Stomach (tissue), 9 donors: ENCODE measurements around the gene BICD2. TPM values are rescaled to one million over a fixed set of nuclear protein-coding genes. Genes with fewer than 3 reads are reported as not detected.

ENCODE experiments used
- DNase-seq, 2 donors: peaks; one replicate each; pipeline versions ENCODE4 v3.0.0 to v3.0.0-alpha.2; 2013 to 2019
- H3K27ac ChIP-seq, 5 donors: fragments of 200-600 bp in 4 of 5; sonication (generic) in 4 of 5; one replicate each; pipeline ENCODE4 v1.5.1; 2013 to 2019; ENCODE audit warnings: mild to moderate bottlenecking in 1 of 5, moderate library complexity in 1 of 5
- H3K27me3 ChIP-seq, 3 donors: fragments of 200-600 bp; sonication (generic); one replicate each; pipeline ENCODE4 v1.5.1; 2017 to 2019; ENCODE audit warnings: mixed run types in 1 of 3
- H3K36me3 ChIP-seq, 4 donors: fragments of 200-600 bp; sonication (generic); 1 replicate in 3 of 4; 2 replicates in 1 of 4; pipeline ENCODE4 v1.5.1; 2016 to 2019
- H3K4me1 ChIP-seq, 4 donors: fragments of 200-600 bp; sonication (generic); one replicate each; pipeline ENCODE4 v1.5.1; 2016 to 2019
- H3K4me3 ChIP-seq, 4 donors: fragments of 200-600 bp; sonication (generic) in 3 of 4; one replicate each; pipeline ENCODE4 v1.5.1; 2016 to 2019; ENCODE audit warnings: mild to moderate bottlenecking in 1 of 4
- H3K9me3 ChIP-seq, 4 donors: fragments of 200-600 bp; sonication (generic); one replicate each; pipeline ENCODE4 v1.5.1; 2016 to 2019
- EP300 ChIP-seq: sonication (generic); formaldehyde crosslinking; IDR thresholded peaks from one replicate; pipeline ENCODE4 v1.6.1; 2017; ENCODE audit warnings: antibody characterized with exemption
- POLR2A ChIP-seq, 4 donors: fragments of 450-650 bp; IDR thresholded peaks; one replicate each; pipeline ENCODE4 v1.6.1; 2016; ENCODE audit warnings: antibody characterized with exemption in 4 of 4, control low read depth in 2 of 4, mild to moderate bottlenecking in 1 of 4, moderate library complexity in 1 of 4
- POLR2AphosphoS5 ChIP-seq, 3 donors: sonication (generic); formaldehyde crosslinking; IDR thresholded peaks; one replicate each; pipeline ENCODE4 v1.6.1; 2016; ENCODE audit warnings: antibody characterized with exemption in 3 of 3
- WGBS, 5 donors: extraction: QIAGEN DNeasy Blood & Tissue Kit in 3 of 5; methylation state at CpG; one replicate each; pipeline versions ENCODE4 v1.1.5 to v1.1.7; 2013 to 2018; 5-methylcytosine and 5-hydroxymethylcytosine counted together
- intact Hi-C: fragments of 100-400 bp; cut with DNase I; formaldehyde crosslinking; loops from one replicate; pipeline ENCODE4 v1.15.1; 2023; ENCODE audit warnings: low total_unique reads
- polyA plus RNA-seq, 3 donors: library from polyadenylated mRNA; stranded (reverse); fragments of 200-250 nt; gene quantifications; one replicate each; pipeline ENCODE4 v1.2.3, GENCODE V29; 2013
- total RNA-seq, 5 donors: library from RNA; depleted of rRNA; stranded (reverse); fragments of >200 nt; gene quantifications; one replicate each; pipeline versions ENCODE4 v1.1.0 to v1.2.3, GENCODE V29; 2014 to 2016
- TF ChIP-seq, protein P1 (sequence below), 7 experiments: fragments of 450-650 bp in 4 of 7; fragments of 200-600 bp in 3 of 7; sonication (generic) in 3 of 7; IDR thresholded peaks; one replicate each; pipeline ENCODE4 v1.5.1; 2016 to 2019; ENCODE audit warnings: antibody characterized with exemption in 7 of 7, control low read depth in 2 of 7, mild to moderate bottlenecking in 1 of 7
- donor health status: healthy with polysubstance abuse.
- donor health status: Bipolar disorder and iron deficiency.
- donor health status: healthy.

BICD2 gene
- total and polyA plus RNA-seq, 8 donors = 5.9 to 32.6 (median 16.4) TPM

DNA sequence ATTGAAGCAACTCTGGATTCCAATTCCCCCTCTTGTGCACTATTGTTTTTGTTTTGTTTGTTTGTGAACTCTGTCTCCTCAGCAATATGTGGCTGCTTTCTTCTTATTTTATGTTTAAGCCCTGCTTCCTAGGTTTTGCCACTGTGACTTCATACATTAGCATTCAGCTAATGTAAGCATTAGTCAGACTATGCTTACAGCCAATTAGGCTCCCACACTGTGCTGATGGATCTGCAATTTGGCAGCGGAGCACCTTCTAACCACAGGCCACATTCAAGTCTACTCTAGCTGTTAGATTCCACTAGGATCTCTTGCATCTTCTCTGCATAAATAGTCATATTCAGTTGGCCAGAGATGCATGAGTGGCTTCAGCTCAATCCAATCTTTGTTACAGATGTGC lies 9.6 kb upstream of the BICD2 start:
- DNase-seq = no peak
- WGBS, 5 donors = 50 to 85% (median 75%) methylated on average over 1 of the region's 1 CpG
- intact Hi-C loops = no loop called here
- H3K27ac ChIP-seq = no peak overlapping the region
- H3K9me3 ChIP-seq = peaks cover 0 to 4% (median 0%) of the 10 kb centered on the region in 4 donors
- H3K36me3 ChIP-seq = no peaks in the 10 kb centered on the region
- TF ChIP-seq POLR2A (IDR thresholded peaks at IDR 0.05) (no peak), POLR2AphosphoS5 (IDR thresholded peaks at IDR 0.05) (no peak), EP300 (no peak)
- TF ChIP-seq, protein P1, sequence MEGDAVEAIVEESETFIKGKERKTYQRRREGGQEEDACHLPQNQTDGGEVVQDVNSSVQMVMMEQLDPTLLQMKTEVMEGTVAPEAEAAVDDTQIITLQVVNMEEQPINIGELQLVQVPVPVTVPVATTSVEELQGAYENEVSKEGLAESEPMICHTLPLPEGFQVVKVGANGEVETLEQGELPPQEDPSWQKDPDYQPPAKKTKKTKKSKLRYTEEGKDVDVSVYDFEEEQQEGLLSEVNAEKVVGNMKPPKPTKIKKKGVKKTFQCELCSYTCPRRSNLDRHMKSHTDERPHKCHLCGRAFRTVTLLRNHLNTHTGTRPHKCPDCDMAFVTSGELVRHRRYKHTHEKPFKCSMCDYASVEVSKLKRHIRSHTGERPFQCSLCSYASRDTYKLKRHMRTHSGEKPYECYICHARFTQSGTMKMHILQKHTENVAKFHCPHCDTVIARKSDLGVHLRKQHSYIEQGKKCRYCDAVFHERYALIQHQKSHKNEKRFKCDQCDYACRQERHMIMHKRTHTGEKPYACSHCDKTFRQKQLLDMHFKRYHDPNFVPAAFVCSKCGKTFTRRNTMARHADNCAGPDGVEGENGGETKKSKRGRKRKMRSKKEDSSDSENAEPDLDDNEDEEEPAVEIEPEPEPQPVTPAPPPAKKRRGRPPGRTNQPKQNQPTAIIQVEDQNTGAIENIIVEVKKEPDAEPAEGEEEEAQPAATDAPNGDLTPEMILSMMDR (IDR thresholded peaks at IDR 0.05) = no peak
- H3K27me3 ChIP-seq = peaks cover 0 to 6% (median 0%) of the 10 kb centered on the region in 3 donors
- H3K4me3 ChIP-seq = no peak overlapping the region
- peaks cover 0 to 18% (median 5%) of the 10 kb centered on the region in 4 donors for H3K4me1 ChIP-seq

DNA sequence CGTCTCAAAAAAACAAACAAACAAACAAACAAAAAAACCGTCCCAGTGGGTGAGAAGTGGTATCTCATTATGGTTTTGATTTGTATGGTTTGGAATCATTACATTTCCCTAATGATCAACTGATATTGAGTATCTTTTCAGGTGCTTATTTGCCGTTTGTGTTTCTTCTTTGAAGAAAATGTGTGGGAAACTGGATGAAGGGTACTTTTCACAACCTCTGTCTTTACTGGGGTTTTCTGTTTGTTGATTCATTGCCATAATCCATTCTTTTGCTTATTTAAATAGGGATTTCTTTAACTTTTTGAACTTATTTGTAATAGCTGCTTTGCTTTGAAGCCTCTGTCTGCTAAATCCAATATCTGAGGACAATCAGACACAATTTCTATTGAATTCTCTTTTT lies 9.2 kb upstream of the BICD2 start:
- TF ChIP-seq, protein P1 (IDR thresholded peaks at IDR 0.05) = no peak
- TF ChIP-seq POLR2AphosphoS5 (IDR thresholded peaks at IDR 0.05) = no peak
- no peak for DNase-seq
- H3K27me3 ChIP-seq = peaks cover 0 to 6% (median 0%) of the 10 kb centered on the region in 3 donors
- peaks cover 0 to 3% (median 0%) of the 10 kb centered on the region in 4 donors for H3K9me3 ChIP-seq
- 82 to 92% (median 89%) methylated on average over 3 of the region's 3 CpGs for WGBS, 5 donors
- no peak overlapping the region for H3K4me3 ChIP-seq
- H3K4me1 ChIP-seq = peaks cover 0 to 23% (median 5%) of the 10 kb centered on the region in 4 donors
- H3K27ac ChIP-seq = no peak overlapping the region
- intact Hi-C loops = no loop called here
- H3K36me3 ChIP-seq = no peaks in the 10 kb centered on the region

DNA sequence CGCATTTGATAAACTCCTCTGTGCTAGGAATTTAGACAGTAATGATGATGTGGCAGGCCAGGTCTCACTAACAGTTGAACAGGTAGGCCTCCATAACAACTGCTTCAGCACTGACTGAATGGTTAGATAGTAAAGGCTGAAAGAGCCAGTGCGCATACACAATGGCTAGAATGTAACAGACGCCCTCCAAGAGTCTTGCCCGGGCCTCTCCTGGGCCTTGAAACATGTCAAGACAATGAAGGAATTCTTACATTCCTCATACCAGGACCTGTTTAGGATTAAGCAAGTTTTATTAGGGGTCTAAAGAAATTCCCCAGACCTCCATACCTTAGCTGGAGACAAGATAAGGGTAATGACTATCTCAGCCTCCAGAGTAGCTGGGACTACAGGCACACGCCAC lies 6.7 kb upstream of the BICD2 start:
- 89 to 100% (median 97%) methylated on average over 5 of the region's 5 CpGs for WGBS, 5 donors
- intact Hi-C loops = no loop called here
- no peaks in the 10 kb centered on the region for H3K36me3 ChIP-seq
- no peaks in the 10 kb centered on the region for H3K9me3 ChIP-seq
- no peak overlapping the region for H3K27ac ChIP-seq
- no peak overlapping the region for H3K4me3 ChIP-seq
- TF ChIP-seq POLR2AphosphoS5 (IDR thresholded peaks at IDR 0.05) (no peak), EP300 (no peak), POLR2A (IDR thresholded peaks at IDR 0.05) (no peak)
- TF ChIP-seq, protein P1 (IDR thresholded peaks at IDR 0.05) = no peak
- H3K27me3 ChIP-seq = peaks cover 0 to 3% (median 0%) of the 10 kb centered on the region in 3 donors
- DNase-seq = no peak
- H3K4me1 ChIP-seq = peaks cover 0 to 39% (median 5%) of the 10 kb centered on the region in 4 donors

DNA sequence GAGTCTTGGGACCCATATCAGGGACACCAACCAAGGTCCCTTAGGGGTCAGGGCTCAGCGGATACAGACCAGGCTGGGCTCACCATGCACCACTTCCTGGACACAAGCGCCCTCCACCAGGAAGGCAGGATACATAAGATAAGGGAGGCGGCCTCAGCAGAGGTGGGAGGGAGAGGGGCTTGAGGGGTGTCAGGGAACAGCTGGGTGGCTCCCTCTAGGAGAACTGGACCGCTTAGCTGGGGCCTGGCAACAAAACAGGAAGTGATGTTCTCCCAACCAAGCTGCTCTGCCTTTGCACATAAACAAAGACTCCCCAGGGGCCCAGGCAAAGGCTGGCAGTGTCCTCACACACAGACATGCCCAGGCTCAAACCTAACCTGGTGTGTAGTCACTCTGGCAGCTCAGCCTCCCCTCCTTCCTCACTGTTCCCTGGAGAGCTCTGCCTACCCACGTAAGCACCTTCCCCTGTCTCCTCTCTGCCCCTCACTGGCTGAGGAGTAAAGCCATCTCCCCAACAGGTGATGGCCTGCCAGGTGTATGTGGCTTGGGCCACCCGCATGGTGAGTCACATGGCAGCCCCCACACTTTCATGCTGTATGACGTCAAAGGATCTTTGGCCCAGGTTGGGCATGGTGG lies 5.8 kb upstream of the BICD2 start:
- TF ChIP-seq, protein P1 (IDR thresholded peaks at IDR 0.05) = no peak
- TF ChIP-seq POLR2AphosphoS5 (IDR thresholded peaks at IDR 0.05) = no peak
- no peak for TF ChIP-seq EP300
- no peak for TF ChIP-seq POLR2A (IDR thresholded peaks at IDR 0.05)
- Histone ChIP-seq H3K9me3 (no peaks in the 10 kb centered on the region), H3K4me3 (no peak overlapping the region), H3K27ac (peak overlapping the region in 2 of 5 donors; percentile 31 to 50), H3K36me3 (no peaks in the 10 kb centered on the region), H3K27me3 (no peaks in the 10 kb centered on the region), H3K4me1 (peaks cover 7 to 47% (median 12%) of the 10 kb centered on the region in 4 donors)
- 55 to 82% (median 62%) methylated on average over 4 to 7 of the region's 7 CpGs for WGBS, 5 donors
- peak in 1 of 2 donors; percentile 72 for DNase-seq
- intact Hi-C loops = no loop called here
